GM18867 (cell line): ENCODE data around the gene ARHGAP22.

Experiments used
- ATAC-seq: cut with Tn5 transposase; IDR thresholded peaks from one replicate; pipeline ENCODE4 v1.9.1; 2021; ENCODE audit warnings: mild to moderate bottlenecking, moderate library complexity; ENCODE audit not compliant: unreplicated experiment

ARHGAP22 gene

DNA sequence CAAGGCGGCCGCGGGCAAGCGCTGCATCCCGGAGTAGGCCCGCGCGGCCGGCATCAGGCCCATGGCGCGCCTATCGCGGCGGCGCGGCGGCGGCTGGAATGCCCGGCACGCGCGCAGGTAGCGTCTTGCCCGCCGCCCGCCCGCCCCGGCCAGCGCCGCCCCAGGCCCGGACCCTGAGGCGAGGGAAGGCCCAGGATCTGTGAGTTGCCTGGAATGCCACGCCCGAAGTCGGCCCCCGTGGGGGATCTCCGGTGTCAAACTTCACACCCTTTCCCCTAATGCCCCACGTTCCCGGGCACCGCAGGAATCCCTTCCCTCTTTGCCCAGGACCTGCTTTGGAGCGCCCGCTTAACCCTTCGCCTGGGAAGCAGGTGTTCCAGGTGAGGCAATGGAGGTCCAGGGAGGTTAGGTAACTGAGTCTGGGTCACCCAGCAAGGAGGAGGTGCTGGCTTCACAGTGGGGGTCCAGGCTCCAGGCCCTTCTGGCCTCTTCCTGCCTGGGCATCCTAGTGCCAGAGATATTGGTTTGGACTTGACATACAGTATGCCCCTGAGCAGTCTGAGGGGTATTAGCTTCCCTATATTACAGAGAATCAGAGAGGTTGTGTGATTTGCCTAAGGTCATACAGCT is 138.1 kb downstream of the ARHGAP22 start:
- no peak for ATAC-seq

GRCh38 chr10:48465860-48466521 is 138.9 kb downstream of the ARHGAP22 start:
- ATAC-seq = no peak

DNA sequence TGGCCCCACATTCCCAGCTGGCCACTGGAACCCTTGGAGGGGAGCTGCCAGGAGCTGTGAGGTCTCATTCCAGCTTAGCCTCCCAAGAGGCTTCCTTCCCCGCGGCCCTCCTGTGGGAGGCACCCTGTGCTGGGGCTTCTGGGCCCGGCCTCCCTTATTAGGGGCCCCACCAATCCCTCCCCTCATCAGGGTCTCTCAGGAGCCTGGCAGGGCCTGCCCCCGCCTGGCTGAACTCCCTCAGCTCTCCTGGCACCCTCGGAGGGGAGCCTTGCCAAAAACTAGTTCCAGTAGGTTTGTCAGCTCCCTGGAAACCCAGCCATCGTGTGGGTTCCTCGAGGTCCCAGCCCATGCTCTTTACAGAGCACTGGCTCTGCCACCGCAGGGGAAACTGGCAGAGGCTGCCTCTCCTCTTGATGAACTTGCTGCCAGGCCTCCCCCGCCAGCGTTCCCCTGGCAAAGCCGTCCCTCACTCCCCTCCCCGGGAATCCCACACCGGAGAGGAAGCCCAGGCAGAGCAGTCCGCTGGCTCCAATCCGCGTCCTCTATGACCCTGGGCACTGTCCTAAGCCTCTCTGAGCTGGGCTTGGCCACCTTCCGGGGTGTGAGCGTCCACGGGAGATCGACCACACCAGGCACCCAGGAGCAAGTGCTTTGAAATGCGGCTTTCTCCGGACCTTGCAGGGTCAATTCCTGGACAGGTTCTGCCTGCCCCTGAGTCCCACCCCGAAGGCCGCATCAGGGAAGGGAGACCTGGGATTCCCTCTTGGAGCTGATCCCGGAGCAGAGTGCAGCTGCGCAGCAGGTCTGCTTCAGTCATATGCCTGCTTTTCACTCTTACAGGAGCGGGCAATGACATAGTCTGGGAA is 139.8 kb downstream of the ARHGAP22 start:
- ATAC-seq = no peak

GRCh38 chr10:48464121-48464870 is 140.6 kb downstream of the ARHGAP22 start:
- ATAC-seq = no peak

- no peak for ATAC-seq
These were observed 141.4 kb downstream of the ARHGAP22 start for GRCh38 chr10:48463318-48464003.

DNA sequence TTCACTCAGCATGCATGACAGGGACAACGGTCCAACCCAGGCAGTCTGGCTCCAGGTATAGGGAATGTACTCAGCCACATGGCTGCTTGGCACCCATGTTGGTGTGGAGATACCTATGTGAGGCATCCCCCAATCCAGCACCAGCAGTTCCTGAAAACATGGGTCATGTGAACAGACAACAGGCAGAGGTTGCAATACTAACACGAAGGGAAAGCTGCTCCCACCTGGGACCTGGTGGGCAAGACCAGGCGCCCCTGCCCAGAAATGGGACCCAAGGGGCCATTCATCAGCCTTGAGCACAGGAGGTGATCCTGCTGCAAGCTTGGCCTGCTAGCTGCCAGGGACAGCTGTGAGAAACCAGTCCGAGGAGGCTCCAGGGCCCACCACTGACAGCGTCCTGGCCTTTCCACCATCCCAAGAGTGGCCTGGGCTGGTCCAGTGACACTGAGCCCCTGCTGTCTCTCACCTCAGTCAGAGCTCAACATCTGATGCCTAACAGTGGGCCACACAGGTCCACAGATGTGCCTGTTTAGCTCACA is 142.3 kb downstream of the ARHGAP22 start:
- ATAC-seq = no peak

DNA sequence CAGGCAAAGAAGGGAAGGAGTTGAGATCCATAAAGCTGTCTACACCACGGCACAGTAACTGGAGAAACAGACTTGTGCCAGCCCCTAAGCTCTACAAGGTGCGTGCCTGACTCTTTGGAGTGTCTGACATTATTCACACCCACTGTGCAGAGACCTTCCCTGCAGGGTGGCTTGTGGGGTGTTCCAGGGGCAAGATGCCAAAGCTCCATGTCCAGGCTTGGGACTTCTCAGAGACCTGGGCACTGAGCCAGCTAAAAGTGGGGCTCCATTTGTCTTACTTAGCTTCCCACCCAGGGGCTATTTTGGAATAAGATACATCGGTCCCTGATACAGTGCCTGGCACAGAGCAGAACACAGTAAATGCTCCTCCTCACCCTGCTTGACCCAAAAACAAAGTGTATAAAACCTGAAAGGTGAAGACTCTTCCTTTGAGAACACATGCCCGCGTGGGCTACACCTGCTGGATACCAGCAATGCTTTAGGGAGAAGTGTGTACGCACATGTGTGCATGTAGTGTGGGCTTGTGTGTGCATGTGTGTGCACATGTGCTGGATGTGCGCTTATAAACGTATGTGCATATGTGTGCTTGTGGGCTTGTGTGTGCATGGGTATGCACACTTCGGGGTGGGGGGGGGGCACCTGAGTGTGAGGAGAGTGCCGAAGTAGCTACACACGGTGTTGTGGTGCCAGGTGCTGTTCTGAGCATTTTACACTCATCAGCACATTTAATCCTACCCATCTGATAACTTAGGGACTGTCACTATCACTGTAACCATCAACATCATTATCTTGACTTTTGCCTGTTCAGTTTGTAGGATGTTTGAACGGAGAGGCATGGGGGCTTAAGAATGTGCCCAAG is 143.0 kb downstream of the ARHGAP22 start:
- ATAC-seq = no peak

GRCh38 chr10:48460182-48460581 is 144.7 kb downstream of the ARHGAP22 start:
- ATAC-seq = no peak

DNA sequence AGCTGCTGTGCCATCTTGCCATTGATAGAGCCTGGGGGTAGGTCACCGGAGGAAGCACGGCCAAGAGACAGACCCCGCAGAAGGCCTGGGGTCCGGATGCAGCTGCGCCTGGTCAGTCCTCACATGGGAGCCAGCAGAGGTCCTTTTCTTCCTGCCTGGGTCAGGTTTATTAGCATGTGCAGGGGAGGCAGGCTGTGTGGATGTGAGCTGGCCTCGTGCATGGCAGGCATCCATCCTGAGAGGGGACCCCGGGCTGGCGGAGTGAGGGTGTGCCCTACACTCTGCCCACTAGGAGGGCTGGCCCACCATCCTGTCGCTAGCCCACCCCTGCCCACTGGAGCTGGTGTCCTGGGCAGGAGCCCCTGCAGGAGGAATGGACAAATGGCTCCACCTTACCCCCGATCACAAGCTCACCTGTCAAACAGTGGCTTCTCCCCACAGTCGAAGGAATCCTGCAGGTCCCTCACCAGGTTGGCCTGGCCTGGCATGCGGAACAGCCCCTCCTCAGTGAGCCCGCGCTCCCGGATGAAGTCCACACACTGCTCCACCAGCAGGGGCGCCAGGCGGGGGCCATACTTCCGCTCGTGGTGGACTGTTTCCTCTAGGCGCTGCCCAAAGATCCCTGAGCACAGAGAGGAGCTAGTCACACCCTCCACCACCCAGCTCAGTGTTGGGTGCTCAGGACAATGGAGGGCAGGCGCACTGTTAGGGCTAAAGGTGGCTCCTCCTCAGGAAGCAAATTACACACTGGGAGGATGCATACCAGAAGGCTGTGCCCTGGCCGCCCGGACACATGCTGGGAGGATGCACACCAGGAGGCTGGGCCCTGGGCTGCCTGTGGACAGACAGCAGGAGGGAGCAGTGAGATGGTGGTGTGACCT is 145.4 kb downstream of the ARHGAP22 start:
- ATAC-seq = no peak

DNA sequence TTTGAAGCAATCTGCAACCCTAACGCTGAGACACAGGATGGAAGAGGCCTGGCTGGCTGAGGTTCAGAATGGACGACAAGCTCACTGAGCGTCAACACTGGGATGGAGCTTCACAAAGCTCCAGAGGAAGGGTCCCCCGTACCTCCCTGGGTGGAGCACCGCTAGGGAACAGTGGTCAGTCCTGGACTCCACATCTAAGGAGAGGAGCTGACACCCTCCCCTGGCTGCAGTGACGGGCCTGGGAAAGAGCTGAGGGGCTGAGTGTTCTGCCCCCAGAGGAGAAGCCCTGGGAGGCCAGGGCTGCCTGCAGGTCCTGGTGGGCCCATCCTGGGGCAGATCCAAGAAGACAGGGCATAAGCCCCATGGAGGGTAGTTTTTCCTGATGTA is 146.2 kb downstream of the ARHGAP22 start:
- no peak for ATAC-seq

GRCh38 chr10:48457949-48458661 is 146.8 kb downstream of the ARHGAP22 start:
- ATAC-seq = no peak

GRCh38 chr10:48456808-48457761 is 147.8 kb downstream of the ARHGAP22 start:
- ATAC-seq = no peak

- ATAC-seq = no peak
These were observed 148.5 kb downstream of the ARHGAP22 start for GRCh38 chr10:48456361-48456804.

GRCh38 chr10:48455392-48456151 is 149.3 kb downstream of the ARHGAP22 start:
- ATAC-seq = no peak

- ATAC-seq = no peak
These were observed 149.8 kb downstream of the ARHGAP22 start for GRCh38 chr10:48455055-48455391.
